A549 (cell line): ENCODE results near the gene BNIP5. TPM values are rescaled to one million over a fixed set of nuclear protein-coding genes. Genes with fewer than 3 reads are reported as not detected.

ENCODE experiments used
- ATAC-seq, 2 experiments: fragments of 200-7000 bp in 1 of 2; fragments of >200 bp in 1 of 2; cut with Nextera tagmentation in 1 of 2; cut with Tn5 transposase in 1 of 2; 3 replicates each; pipeline versions ENCODE4 v1.8.0 to v1.9.1; 2018 to 2020; ENCODE audit warnings: mild to moderate bottlenecking in 1 of 2, moderate library complexity in 1 of 2
- CTCF ChIA-PET: fragments of 300-600 bp; sonication (Branson Sonifier 250); formaldehyde crosslinking; extraction: SDS; loops from one replicate; lab custom pipeline; 2021; ENCODE audit warnings: antibody characterized with exemption, inconsistent platforms; lab: Yijun Ruan, JAX
- POLR2A ChIA-PET: fragments of 350-600 bp; formaldehyde crosslinking; extraction: SDS; loops from one replicate; lab custom pipeline; 2021; ENCODE audit warnings: antibody characterized with exemption, inconsistent platforms; lab: Yijun Ruan, JAX
- DNase-seq, 2 experiments: peaks; one replicate each; pipeline versions ENCODE4 v3.0.0 to v3.0.0-alpha.2; 2011 to 2016; ENCODE audit warnings: low read depth in 1 of 2, low spot score in 1 of 2
- FAIRE-seq: peaks from 2 replicates; lab custom pipeline; 2011; peaks lifted over from hg19 to GRCh38; lab: Jason Lieb, UNC
- H3K27ac ChIP-seq, 2 experiments: fragments of >200 bp; sonication (Bioruptor Twin); formaldehyde crosslinking; 3 replicates each; pipeline ENCODE4 v1.5.1; 2016 to 2017
- H3K4me1 ChIP-seq: fragments of >200 bp; sonication (Bioruptor Twin); formaldehyde crosslinking; 3 replicates; pipeline ENCODE4 v1.6.1; 2016
- H3K4me2 ChIP-seq: fragments of >200 bp; sonication (Bioruptor Twin); formaldehyde crosslinking; 3 replicates; pipeline ENCODE4 v1.6.1; 2016
- H3K4me3 ChIP-seq: fragments of >200 bp; sonication (Bioruptor Twin); formaldehyde crosslinking; 3 replicates; pipeline ENCODE4 v1.5.1; 2016
- H3K9me3 ChIP-seq: fragments of >200 bp; sonication (Bioruptor Twin); formaldehyde crosslinking; 3 replicates; pipeline ENCODE4 v1.6.1; 2016
- CBX8 ChIP-seq: fragments of 200-600 bp; sonication (generic); IDR thresholded peaks from 2 replicates; pipeline ENCODE4 v1.6.1; 2016
- E2F6 ChIP-seq: IDR thresholded peaks from 2 replicates; pipeline ENCODE4 v1.6.1; 2012; ENCODE audit warnings: low read depth, borderline replicate concordance
- EHF ChIP-seq: fragments of 250-450 bp; sonication (Bioruptor Pico); IDR thresholded peaks from 2 replicates; pipeline ENCODE4 v1.5.0; 2020; ENCODE audit warnings: mild to moderate bottlenecking
- HDAC2 ChIP-seq: fragments of 200-600 bp; sonication (generic); IDR thresholded peaks from 2 replicates; pipeline ENCODE4 v1.6.1; 2016
- HES2 ChIP-seq: fragments of >200 bp; sonication (Bioruptor Twin); formaldehyde crosslinking; IDR thresholded peaks from 2 replicates; pipeline ENCODE4 v1.6.1; 2016
- HEYL ChIP-seq: fragments of 250-450 bp; sonication (Bioruptor Pico); IDR thresholded peaks from 2 replicates; pipeline ENCODE4 v1.8.0; 2021; ENCODE audit warnings: mild to moderate bottlenecking, moderate library complexity
- HOXB13 ChIP-seq: fragments of 250-450 bp; sonication (Bioruptor Pico); IDR thresholded peaks from 2 replicates; pipeline ENCODE4 v1.5.0; 2020; ENCODE audit warnings: low read depth, mild to moderate bottlenecking, moderate library complexity
- KDM1A ChIP-seq: fragments of 200-600 bp; sonication (generic); IDR thresholded peaks from 2 replicates; pipeline ENCODE4 v1.6.1; 2016; ENCODE audit warnings: low read depth, mild to moderate bottlenecking
- MAFK ChIP-seq: fragments of 450-650 bp; IDR thresholded peaks from 2 replicates; pipeline ENCODE4 v1.6.1; 2014; ENCODE audit not compliant: partially characterized antibody
- MAZ ChIP-seq: fragments of 150-350 bp; IDR thresholded peaks from 2 replicates; pipeline ENCODE4 v1.6.1; 2014; ENCODE audit warnings: antibody characterized with exemption, low read depth, low read length, borderline replicate concordance
- MYC ChIP-seq: IDR thresholded peaks from 2 replicates; pipeline ENCODE4 v1.6.1; 2012; ENCODE audit warnings: mild to moderate bottlenecking, inconsistent platforms, low read length, improper control_type of control experiment, borderline replicate concordance
- POLR2AphosphoS2 ChIP-seq: conservative IDR thresholded peaks from 2 replicates; pipeline ENCODE4 v1.6.1; 2012; ENCODE audit warnings: low read length, improper control_type of control experiment, inconsistent platforms
- REST ChIP-seq: fragments of 200-600 bp; sonication (generic); IDR thresholded peaks from 2 replicates; pipeline ENCODE4 v1.6.1; 2016; ENCODE audit warnings: antibody characterized with exemption, mild to moderate bottlenecking, moderate library complexity
- RNF2 ChIP-seq: fragments of 200-600 bp; sonication (generic); IDR thresholded peaks from 2 replicates; pipeline ENCODE4 v1.6.1; 2016; ENCODE audit warnings: low read depth, mild to moderate bottlenecking, antibody characterized with exemption, moderate library complexity, borderline replicate concordance
- SREBF2 ChIP-seq: fragments of 450-650 bp; IDR thresholded peaks from 2 replicates; pipeline ENCODE4 v1.6.1; 2014; ENCODE audit warnings: mild to moderate bottlenecking, moderate library complexity
- TP53 ChIP-seq: fragments of 250-450 bp; sonication (Bioruptor Pico); IDR thresholded peaks from 2 replicates; pipeline ENCODE4 v1.5.0; 2021; ENCODE audit warnings: mild to moderate bottlenecking, moderate library complexity
- USF2 ChIP-seq: fragments of 450-650 bp; IDR thresholded peaks from 2 replicates; pipeline ENCODE4 v1.6.1; 2014; ENCODE audit warnings: antibody characterized with exemption
- ZNF302 ChIP-seq: fragments of 250-450 bp; sonication (Bioruptor Pico); IDR thresholded peaks from 2 replicates; pipeline ENCODE4 v1.9.0; 2021; ENCODE audit warnings: inconsistent platforms, mild to moderate bottlenecking, moderate library complexity
- ZSCAN20 ChIP-seq: fragments of 250-450 bp; sonication (Bioruptor Pico); IDR thresholded peaks from 2 replicates; pipeline ENCODE4 v1.8.0; 2022; ENCODE audit warnings: mild to moderate bottlenecking, moderate library complexity
- WGBS: methylation state at CpG from one replicate; pipeline ENCODE4 v1.1.6; 2017; ENCODE audit errors: missing lambda C conversion rate; 5-methylcytosine and 5-hydroxymethylcytosine counted together
- polyA plus RNA-seq, 4 experiments: library from polyadenylated mRNA; depleted of rRNA in 3 of 4; stranded (reverse); fragments of >200 nt; fragmentation: RNase III in 1 of 4; extraction: RNeasy Plus Mini Kit Qiagen cat#74134 plus additional on column Dnase treatment in 1 of 4; gene quantifications; 2 replicates in 3 of 4; 3 replicates in 1 of 4; pipeline ENCODE4 v1.2.3, GENCODE V29; 2011 to 2017

The BNIP5 gene
- polyA plus RNA-seq, 2 of the 4 experiments (the other 2 are of a cell fraction): not detected

- no peak for ATAC-seq
- TF ChIP-seq USF2: no peak
- no peak for TF ChIP-seq ZSCAN20 (CRISPR knock-in tag)
- no peak for TF ChIP-seq EHF
- TF ChIP-seq POLR2AphosphoS2: no peak
- TF ChIP-seq ZNF302 (CRISPR knock-in tag): no peak
- no peak for TF ChIP-seq MAFK
- no peak for TF ChIP-seq REST
- no peak for TF ChIP-seq HEYL
- TF ChIP-seq SREBF2: no peak
- TF ChIP-seq E2F6: no peak
- no peak for TF ChIP-seq HES2
- no peak for TF ChIP-seq RNF2
- no peak for TF ChIP-seq HDAC2
- TF ChIP-seq, all 56 proteins: peak for 0
- DNase-seq: no peak
- Histone ChIP-seq H3K4me2 (no peak overlapping the region), H3K9me3 (no peaks in the 10 kb centered on the region), H3K4me3 (no peak overlapping the region), H3K27ac (no peak overlapping the region), H3K4me1 (no peaks in the 10 kb centered on the region)
- 100% methylated on average over 1 of the region's 1 CpG for WGBS
- no peak for FAIRE-seq
- CTCF ChIA-PET: interaction anchor here (0.6 kb wide), 1 partner anchor 109 kb away, joined by 3 read pairs; no protein-coding TSS in a partner anchor
- POLR2A ChIA-PET: no interaction called here
These were observed 1.1 kb upstream of the BNIP5 start for GRCh38 chr6:36337814-36338213.

GRCh38 chr6:36336208-36336710 is 429 bp downstream of the BNIP5 start:
- no peak for DNase-seq
- POLR2A ChIA-PET: no interaction called here
- no peak for TF ChIP-seq KDM1A
- TF ChIP-seq CBX8: no peak
- TF ChIP-seq ZSCAN20 (CRISPR knock-in tag): no peak
- TF ChIP-seq TP53 (CRISPR knock-in tag): no peak
- TF ChIP-seq SREBF2: no peak
- no peak for TF ChIP-seq MYC
- no peak for TF ChIP-seq USF2
- no peak for TF ChIP-seq MAZ
- TF ChIP-seq HOXB13: no peak
- TF ChIP-seq HDAC2: no peak
- no peak overlapping the region for H3K27ac ChIP-seq
- H3K4me1 ChIP-seq: no peaks in the 10 kb centered on the region
- CTCF ChIA-PET: no interaction called here
- FAIRE-seq: no peak
- H3K9me3 ChIP-seq: no peaks in the 10 kb centered on the region
- H3K4me2 ChIP-seq: no peak overlapping the region
- WGBS: 58% methylated on average over 5 of the region's 5 CpGs
- no peak for ATAC-seq
- H3K4me3 ChIP-seq: no peak overlapping the region
